Panc1 (cell line): ENCODE results near the gene MGAT5B.

Experiments
- SIN3A ChIP-seq: IDR thresholded peaks from 2 replicates; pipeline ENCODE4 v1.6.1; 2012; ENCODE audit warnings: low read depth, mild to moderate bottlenecking, low read length, moderate library complexity, borderline replicate concordance; ENCODE audit not compliant: insufficient read depth
- TF ChIP-seq, protein P1 (sequence below): fragments of 450-650 bp; IDR thresholded peaks from 2 replicates; pipeline ENCODE4 v1.5.1; 2017; ENCODE audit warnings: mild to moderate bottlenecking

DNA sequence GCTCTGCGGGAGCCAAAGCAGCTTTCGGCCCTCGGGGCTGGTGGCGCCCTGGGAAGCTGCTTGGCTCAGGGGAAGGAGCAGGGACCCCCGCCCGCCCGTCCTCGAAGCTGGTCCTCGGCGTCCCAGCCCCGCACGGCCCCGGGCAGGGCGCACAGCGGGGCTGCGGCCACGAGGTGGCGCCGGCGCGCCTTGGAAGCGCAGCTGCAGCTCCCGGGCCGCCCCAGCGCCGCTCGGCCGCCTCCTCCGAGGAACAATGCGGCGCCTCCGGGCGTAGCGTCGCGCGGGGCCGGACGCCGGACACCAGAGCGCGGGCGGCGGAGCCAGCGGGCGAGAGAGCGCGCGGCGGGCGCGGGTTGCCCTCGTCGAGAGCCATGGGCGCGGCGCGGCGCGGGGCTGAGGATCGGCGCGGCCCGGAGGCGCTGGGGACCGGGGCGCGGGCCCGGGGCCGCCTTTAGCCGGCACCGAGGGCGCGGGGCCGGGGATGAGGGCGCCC lies at the start of gene MGAT5B:
- TF ChIP-seq, protein P1, sequence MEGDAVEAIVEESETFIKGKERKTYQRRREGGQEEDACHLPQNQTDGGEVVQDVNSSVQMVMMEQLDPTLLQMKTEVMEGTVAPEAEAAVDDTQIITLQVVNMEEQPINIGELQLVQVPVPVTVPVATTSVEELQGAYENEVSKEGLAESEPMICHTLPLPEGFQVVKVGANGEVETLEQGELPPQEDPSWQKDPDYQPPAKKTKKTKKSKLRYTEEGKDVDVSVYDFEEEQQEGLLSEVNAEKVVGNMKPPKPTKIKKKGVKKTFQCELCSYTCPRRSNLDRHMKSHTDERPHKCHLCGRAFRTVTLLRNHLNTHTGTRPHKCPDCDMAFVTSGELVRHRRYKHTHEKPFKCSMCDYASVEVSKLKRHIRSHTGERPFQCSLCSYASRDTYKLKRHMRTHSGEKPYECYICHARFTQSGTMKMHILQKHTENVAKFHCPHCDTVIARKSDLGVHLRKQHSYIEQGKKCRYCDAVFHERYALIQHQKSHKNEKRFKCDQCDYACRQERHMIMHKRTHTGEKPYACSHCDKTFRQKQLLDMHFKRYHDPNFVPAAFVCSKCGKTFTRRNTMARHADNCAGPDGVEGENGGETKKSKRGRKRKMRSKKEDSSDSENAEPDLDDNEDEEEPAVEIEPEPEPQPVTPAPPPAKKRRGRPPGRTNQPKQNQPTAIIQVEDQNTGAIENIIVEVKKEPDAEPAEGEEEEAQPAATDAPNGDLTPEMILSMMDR, result peak; percentile 99
- TF ChIP-seq SIN3A, result no peak; the same call in 1 of the 2 replicates
